Left lung (tissue), 10 donors: ENCODE results near the gene OOSP2. TPM values are rescaled to one million over a fixed set of nuclear protein-coding genes. Genes with fewer than 3 reads are reported as not detected.
"Not testable (repeated sequence)": the region's sequence is repeated elsewhere in the genome, so short reads cannot be mapped to it uniquely, and the experiment has no call there.

Source experiments
- ATAC-seq: fragments of 200-7000 bp; cut with Tn5 transposase; one replicate; pipeline ENCODE4 v1.9.1; 2020; ENCODE audit warnings: moderate library complexity
- DNase-seq, 4 donors: peaks; one replicate each; pipeline ENCODE4 v3.0.0-alpha.2; 2013 to 2020
- H3K27ac ChIP-seq, 2 donors: fragments of 200-600 bp; sonication (generic) in 1 of 2; one replicate each; pipeline versions ENCODE4 v1.5.0 to v1.8.0; 2020 to 2021
- H3K27me3 ChIP-seq, 2 donors: fragments of 200-600 bp; sonication (generic) in 1 of 2; one replicate each; pipeline versions ENCODE4 v1.5.0 to v1.8.0; 2020 to 2021
- H3K36me3 ChIP-seq, 2 donors: fragments of 200-600 bp; sonication (generic) in 1 of 2; one replicate each; pipeline versions ENCODE4 v1.5.0 to v1.8.0; 2020 to 2021
- H3K4me1 ChIP-seq, 2 donors: fragments of 200-600 bp; one replicate each; pipeline ENCODE4 v1.8.0; 2021
- H3K4me3 ChIP-seq, 2 donors: fragments of 200-600 bp; sonication (generic) in 1 of 2; one replicate each; pipeline versions ENCODE4 v1.5.0 to v1.8.0; 2020 to 2021; ENCODE audit warnings: mild to moderate bottlenecking in 1 of 2
- H3K9me3 ChIP-seq, 2 donors: fragments of 200-600 bp; sonication (generic) in 1 of 2; one replicate each; pipeline versions ENCODE4 v1.5.0 to v1.8.0; 2020 to 2021
- intact Hi-C, 2 donors: fragments of 100-400 bp; cut with DNase I; formaldehyde crosslinking; loops; one replicate each; pipeline versions ENCODE4 v1.11.2 to v1.14.2; 2022
- polyA plus RNA-seq, 6 donors: library from polyadenylated mRNA; unstranded; fragments of 120-200 nt; gene quantifications; one replicate each; pipeline ENCODE4 v1.2.1, GENCODE V29; 2013; ENCODE audit not compliant: insufficient read length in 6 of 6
- total RNA-seq, 2 donors: library from RNA; stranded (reverse); fragmentation: NEBNext Ultra II Directional; extraction: Animal tissue kit (Norgen Biotek cat#: 25700); gene quantifications; one replicate each; pipeline ENCODE4 v1.2.1, GENCODE V29; 2021
- TF ChIP-seq, protein P1 (sequence below), 2 donors: fragments of 200-600 bp; sonication (generic) in 1 of 2; IDR thresholded peaks; one replicate each; pipeline versions ENCODE4 v1.5.0 to v1.8.0; 2021; ENCODE audit warnings: antibody characterized with exemption in 2 of 2
- donor health status: DM: no; HTN: yes; CAD: no.
- donor health status: DM: no; HTN: no; CAD: no.

OOSP2 gene
- total and polyA plus RNA-seq, 8 donors: not detected

DNA sequence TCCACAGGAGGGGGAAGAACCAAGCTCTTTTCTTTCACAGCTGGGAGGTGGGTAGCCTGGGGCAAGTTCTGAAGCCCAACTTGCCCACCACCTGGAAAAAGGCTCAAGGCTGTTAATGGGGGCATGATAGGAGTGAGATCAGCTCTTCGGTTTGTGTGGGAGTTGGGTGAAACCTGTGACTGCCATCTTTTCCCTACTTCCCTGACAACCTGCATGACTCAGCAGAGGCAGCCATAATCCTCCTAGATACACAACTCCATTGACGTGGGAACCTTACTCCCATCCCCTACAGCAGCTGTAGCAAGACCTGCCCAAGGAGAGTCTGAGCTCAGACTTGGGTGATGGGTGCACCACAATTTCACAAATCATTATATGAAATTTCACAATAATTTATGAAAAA is 36.5 kb upstream of the OOSP2 start:
- TF ChIP-seq, protein P1, sequence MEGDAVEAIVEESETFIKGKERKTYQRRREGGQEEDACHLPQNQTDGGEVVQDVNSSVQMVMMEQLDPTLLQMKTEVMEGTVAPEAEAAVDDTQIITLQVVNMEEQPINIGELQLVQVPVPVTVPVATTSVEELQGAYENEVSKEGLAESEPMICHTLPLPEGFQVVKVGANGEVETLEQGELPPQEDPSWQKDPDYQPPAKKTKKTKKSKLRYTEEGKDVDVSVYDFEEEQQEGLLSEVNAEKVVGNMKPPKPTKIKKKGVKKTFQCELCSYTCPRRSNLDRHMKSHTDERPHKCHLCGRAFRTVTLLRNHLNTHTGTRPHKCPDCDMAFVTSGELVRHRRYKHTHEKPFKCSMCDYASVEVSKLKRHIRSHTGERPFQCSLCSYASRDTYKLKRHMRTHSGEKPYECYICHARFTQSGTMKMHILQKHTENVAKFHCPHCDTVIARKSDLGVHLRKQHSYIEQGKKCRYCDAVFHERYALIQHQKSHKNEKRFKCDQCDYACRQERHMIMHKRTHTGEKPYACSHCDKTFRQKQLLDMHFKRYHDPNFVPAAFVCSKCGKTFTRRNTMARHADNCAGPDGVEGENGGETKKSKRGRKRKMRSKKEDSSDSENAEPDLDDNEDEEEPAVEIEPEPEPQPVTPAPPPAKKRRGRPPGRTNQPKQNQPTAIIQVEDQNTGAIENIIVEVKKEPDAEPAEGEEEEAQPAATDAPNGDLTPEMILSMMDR (IDR thresholded peaks at IDR 0.05): no peak
- H3K4me3 ChIP-seq: no peak overlapping the region
- ATAC-seq: no peak
- H3K9me3 ChIP-seq: no peaks in the 10 kb centered on the region
- no peak for DNase-seq
- H3K36me3 ChIP-seq: no peaks in the 10 kb centered on the region
- H3K27ac ChIP-seq: no peak overlapping the region
- no peaks in the 10 kb centered on the region for H3K27me3 ChIP-seq
- H3K4me1 ChIP-seq: no peaks in the 10 kb centered on the region
- intact Hi-C loops: no loop called here

DNA sequence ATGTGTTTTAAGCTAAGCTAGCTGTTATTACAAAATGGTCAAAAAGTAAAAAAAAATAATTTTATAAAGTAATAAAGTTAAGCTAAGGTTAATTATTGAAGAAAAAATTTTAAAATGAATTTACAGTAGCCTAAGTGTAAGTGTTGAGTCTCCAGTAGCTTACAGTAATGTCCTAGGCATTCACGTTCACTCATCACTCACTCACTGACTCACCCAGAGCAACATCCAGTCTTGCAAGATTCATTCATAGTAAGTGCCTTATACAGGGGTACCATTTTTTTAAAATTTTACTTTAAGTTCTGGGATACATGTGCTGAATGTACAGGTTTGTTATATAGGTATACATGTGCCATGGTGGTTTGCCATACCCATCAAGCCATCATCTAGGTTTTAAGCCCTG is 34.8 kb upstream of the OOSP2 start:
- Histone ChIP-seq H3K9me3 (no peaks in the 10 kb centered on the region), H3K4me1 (no peaks in the 10 kb centered on the region), H3K36me3 (no peaks in the 10 kb centered on the region), H3K27me3 (no peaks in the 10 kb centered on the region), H3K27ac (no peak overlapping the region), H3K4me3 (no peak overlapping the region)
- intact Hi-C loops: no loop called here
- DNase-seq: no peak
- no peak for ATAC-seq
- TF ChIP-seq, protein P1 (IDR thresholded peaks at IDR 0.05): no peak

DNA sequence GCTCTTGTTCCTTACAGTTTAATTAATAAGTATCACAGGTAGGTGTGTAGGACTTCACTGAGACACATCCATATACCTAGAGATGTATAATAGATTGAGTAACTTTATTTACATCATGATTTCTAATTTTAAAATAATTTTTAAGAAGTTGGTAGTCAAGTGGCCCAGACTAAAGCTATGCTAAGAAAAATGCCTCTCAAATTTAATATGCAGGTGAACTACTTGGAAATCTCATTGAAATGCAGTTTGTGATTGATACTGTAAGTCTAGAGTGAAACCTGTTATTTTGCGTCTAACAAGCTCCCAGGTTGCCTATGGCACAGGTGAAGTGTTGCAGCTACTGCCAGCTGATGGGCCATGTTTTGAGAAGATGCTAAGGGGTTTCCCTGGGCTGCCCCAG is 23.3 kb upstream of the OOSP2 start, which contains the start of gene OOSP4B:
TSS of gene OOSP4B (plus strand) at position 301 of the 400 bp plus-strand sequence.
- H3K4me3 ChIP-seq: no peak within 1 kb of the TSS
- H3K9me3 ChIP-seq: peaks cover 0 to 4% of the 10 kb centered on the region in 2 donors
- DNase-seq (no peak), ATAC-seq (no peak)
- H3K4me1 ChIP-seq: no peaks in the 10 kb centered on the region
- H3K36me3 ChIP-seq: no peaks in the 10 kb centered on the region
- no peaks in the 10 kb centered on the region for H3K27me3 ChIP-seq
- TF ChIP-seq, protein P1 (IDR thresholded peaks at IDR 0.05): no peak
- no peak within 1 kb of the TSS for H3K27ac ChIP-seq
- intact Hi-C loops: no loop called here

DNA sequence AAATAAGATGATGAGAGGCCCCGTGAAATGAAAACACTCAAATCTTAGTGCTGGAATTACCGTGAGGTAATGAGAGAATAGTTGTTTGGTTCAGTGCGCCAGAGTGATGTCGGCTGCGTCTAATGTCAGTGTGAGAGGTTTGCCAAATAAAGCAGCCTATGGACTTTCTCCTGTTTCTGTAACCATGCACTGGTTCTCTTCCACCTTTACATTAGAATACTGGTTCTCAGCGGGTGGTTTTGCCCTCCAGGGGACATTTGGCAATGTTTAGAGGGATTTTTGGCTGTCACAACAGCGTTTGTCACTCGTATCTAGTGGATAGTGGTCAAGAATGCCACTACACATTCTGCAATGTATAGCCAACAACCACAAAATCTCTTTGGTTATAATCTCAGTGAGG is 22.2 kb upstream of the OOSP2 start:
- no peaks in the 10 kb centered on the region for H3K27me3 ChIP-seq
- H3K4me3 ChIP-seq: no peak overlapping the region
- H3K9me3 ChIP-seq: peaks cover 0 to 4% of the 10 kb centered on the region in 2 donors
- H3K27ac ChIP-seq: no peak overlapping the region
- intact Hi-C loops: no loop called here
- no peaks in the 10 kb centered on the region for H3K4me1 ChIP-seq
- TF ChIP-seq, protein P1 (IDR thresholded peaks at IDR 0.05): no peak
- no peaks in the 10 kb centered on the region for H3K36me3 ChIP-seq
- DNase-seq: no peak
- ATAC-seq: no peak

DNA sequence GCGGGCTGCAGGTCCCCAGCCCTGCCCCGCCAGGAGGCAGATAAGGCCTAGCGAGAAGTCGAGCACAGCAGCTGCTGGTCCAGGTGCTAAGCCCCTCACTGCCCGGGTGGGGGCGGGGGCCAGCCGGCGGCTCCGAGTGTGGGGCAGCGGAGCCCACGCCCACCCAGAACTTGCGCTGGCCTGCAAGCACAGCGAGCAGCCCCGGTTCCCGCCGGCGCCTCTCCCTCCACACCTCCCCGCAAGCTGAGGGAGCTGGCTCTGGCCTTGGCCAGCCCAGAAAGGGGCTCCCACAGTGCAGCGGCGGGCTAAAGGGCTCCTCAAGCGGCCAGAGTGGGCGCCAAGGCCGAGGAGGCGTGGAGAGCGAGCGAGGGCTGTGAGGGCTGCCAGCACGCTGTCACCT is 19.8 kb upstream of the OOSP2 start:
- peak in 1 of 4 donors; percentile 67 for DNase-seq
- ATAC-seq, intact Hi-C loops: not testable (repeated sequence)

DNA sequence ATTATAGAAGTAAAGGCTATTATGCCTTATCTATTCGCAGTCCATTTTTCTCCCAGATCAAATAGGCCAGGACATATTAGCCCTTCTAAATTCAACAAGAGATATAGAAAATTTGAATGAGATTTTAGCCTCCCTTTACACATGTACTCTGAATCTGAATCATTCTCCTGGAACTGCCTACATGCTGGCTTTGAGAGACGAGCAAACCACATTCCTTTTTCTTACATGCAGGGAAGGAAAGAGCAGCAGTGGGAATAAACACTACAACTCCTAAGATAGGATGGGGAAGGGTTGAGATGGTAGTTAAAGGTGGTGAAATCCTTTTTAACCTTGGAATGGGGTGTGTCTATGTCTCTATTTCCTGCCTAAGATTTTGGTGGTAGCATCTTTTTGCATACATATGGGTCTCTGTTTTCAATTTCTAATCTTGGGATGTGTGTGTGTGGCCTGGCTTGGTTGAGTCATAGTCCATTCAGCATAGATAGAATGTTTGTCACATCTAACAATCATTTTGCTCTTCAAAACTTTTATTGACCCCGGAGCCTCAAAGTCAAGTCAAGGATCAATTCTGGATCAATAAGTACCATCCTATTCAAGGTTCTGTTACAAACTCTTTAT is 11.1 kb upstream of the OOSP2 start:
- TF ChIP-seq, protein P1 (IDR thresholded peaks at IDR 0.05): no peak
- H3K27me3 ChIP-seq: no peaks in the 10 kb centered on the region
- no peaks in the 10 kb centered on the region for H3K36me3 ChIP-seq
- ATAC-seq: no peak
- H3K27ac ChIP-seq: no peak overlapping the region
- H3K9me3 ChIP-seq: no peaks in the 10 kb centered on the region
- DNase-seq: no peak
- no peaks in the 10 kb centered on the region for H3K4me1 ChIP-seq
- intact Hi-C loops: no loop called here
- H3K4me3 ChIP-seq: no peak overlapping the region

More for the DNA sequence above, 19.8 kb upstream of the OOSP2 start:
- H3K27me3 ChIP-seq, H3K9me3 ChIP-seq, H3K4me3 ChIP-seq, H3K4me1 ChIP-seq, H3K36me3 ChIP-seq, H3K27ac ChIP-seq: not testable (repeated sequence)

DNA sequence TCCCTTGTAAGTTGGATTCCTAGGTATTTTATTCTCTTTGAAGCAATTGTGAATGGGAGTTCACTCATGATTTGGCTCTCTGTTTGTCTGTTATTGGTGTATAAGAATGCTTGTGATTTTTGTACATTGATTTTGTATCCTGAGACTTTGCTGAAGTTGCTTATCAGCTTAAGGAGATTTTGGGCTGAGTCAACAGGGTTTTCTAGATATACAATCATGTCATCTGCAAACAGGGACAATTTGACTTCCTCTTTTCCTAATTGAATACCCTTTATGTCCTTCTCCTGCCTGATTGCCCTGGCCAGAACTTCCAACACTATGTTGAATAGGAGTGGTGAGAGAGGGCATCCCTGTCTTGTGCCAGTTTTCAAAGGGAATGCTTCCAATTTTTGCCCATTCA is 10.2 kb downstream of the OOSP2 start:
- H3K27ac ChIP-seq, H3K4me3 ChIP-seq, DNase-seq, H3K36me3 ChIP-seq, H3K4me1 ChIP-seq, ATAC-seq, H3K9me3 ChIP-seq, intact Hi-C loops, H3K27me3 ChIP-seq: not testable (repeated sequence)

DNA sequence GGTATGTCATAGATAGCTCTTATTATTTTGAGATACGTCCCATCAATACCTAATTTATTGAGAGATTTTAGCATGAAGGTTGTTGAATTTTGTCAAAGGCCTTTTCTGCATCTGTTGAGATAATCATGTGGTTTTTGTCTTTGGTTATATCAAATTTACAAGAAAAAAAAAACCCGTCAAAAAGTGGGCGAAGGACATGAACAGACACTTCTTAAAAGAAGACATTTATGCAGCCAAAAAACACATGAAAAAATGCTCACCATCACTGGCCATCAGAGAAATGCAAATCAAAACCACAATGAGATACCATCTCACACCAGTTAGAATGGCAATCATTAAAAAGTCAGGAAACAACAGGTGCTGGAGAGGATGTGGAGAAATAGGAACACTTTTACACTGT is 10.6 kb downstream of the OOSP2 start:
- ATAC-seq, H3K4me3 ChIP-seq, H3K9me3 ChIP-seq, H3K4me1 ChIP-seq, DNase-seq, H3K27ac ChIP-seq, intact Hi-C loops, H3K36me3 ChIP-seq, H3K27me3 ChIP-seq: not testable (repeated sequence)
